GM12874 (cell line): ENCODE measurements around the gene HORMAD2.

Experiments
- TF ChIP-seq, protein P1 (sequence below): IDR thresholded peaks from 2 replicates; pipeline ENCODE4 v1.5.1; 2011; ENCODE audit warnings: low read depth, mild to moderate bottlenecking, control low read depth, low read length, moderate library complexity; ENCODE audit not compliant: insufficient read depth

HORMAD2 gene

DNA sequence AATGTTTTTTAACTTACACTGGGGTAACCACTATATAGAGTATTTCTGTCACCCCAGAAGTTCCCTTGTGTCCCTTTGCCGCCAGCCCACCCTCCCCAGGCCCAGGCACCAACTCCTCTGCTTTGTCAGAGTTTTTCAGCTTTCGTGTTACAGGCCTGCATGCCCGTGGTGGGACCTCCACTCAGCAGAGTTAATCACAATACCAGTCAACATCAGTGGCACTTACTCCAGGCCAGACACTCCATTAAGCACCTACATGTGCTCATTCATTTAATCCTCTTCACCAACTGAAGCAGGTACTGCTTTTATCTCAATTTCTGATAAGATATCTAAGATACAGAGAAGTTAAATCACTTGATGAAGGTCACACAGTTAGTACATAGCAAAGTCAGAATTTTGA, 103.0 kb downstream of the HORMAD2 start:
- TF ChIP-seq, protein P1, sequence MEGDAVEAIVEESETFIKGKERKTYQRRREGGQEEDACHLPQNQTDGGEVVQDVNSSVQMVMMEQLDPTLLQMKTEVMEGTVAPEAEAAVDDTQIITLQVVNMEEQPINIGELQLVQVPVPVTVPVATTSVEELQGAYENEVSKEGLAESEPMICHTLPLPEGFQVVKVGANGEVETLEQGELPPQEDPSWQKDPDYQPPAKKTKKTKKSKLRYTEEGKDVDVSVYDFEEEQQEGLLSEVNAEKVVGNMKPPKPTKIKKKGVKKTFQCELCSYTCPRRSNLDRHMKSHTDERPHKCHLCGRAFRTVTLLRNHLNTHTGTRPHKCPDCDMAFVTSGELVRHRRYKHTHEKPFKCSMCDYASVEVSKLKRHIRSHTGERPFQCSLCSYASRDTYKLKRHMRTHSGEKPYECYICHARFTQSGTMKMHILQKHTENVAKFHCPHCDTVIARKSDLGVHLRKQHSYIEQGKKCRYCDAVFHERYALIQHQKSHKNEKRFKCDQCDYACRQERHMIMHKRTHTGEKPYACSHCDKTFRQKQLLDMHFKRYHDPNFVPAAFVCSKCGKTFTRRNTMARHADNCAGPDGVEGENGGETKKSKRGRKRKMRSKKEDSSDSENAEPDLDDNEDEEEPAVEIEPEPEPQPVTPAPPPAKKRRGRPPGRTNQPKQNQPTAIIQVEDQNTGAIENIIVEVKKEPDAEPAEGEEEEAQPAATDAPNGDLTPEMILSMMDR, result no peak

DNA sequence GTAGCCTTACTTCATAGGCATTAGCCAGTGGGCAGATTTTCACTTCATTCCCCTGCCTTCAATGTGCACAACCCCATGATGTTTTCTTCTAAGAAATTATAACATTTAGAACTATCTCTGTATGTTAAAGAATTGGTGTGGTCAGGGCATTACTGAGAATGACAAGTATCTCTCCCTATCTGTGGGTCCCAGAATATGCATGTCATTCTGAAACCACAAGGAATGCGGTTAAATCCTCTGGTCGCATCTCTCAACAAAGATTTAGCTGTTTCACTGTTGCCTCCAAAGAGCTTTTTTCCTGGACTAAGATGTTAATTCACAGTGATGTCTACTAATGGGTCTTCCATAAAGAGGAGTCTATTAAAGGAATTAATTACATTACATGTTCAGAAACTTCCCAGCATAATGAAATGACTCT, 103.6 kb downstream of the HORMAD2 start:
- TF ChIP-seq, protein P1, result no peak

DNA sequence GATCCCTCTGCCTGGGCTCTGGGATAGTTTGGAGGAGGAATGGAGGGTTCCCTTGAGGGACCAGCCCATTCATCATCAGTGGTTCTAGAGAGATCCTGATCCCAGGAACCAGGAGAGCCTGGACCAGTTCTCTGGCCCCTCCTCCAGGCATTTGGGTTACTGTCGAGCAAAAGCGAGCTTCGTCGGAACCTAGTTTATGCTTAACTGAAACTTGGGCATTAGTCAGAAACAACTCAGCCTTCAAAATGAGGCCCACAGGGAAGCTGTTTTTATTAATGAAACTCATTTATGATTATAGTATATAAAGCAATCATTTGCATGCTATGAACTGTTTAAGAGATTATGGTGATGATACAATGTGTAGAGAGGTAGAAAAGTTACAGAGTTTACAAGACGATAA, 104.9 kb downstream of the HORMAD2 start:
- TF ChIP-seq, protein P1, result no peak

DNA sequence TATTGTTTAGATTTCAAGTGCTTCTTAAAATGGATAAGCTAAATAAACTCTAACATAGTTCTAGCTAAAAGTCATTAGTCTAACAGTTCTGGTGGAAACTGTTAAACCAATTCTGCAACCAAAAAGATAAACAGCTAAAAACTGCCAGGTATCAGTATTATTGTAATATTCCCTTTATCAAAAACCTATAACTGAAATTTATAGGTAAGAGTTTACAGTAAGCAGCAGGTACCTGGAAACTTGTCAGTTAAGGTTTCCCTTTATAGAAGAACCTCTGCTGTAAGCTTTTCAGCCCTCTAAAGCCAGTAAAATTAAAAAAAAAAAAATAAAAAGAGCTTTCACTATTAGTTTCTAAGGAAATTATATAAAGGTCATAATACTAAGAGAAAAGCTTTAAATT, 105.3 kb downstream of the HORMAD2 start:
- TF ChIP-seq, protein P1, result no peak

DNA sequence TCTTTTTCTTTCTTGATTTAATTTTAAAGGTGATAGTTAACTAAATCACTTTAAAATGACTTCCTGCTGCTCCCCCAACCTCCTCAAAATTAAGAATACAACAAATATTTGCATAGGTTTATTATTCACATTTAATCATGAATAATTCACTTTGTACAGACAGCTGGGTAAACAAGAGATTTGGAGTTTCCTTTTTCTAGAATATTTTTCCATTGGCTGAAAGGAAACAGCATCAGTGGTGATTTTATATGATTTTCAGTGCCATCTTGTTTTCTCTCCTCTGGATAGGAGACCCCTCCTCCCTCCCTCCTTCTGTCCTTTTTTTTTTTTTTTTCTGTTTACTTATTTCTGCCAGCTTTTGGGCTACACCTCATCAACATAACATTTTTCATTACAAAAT, 105.8 kb downstream of the HORMAD2 start:
- TF ChIP-seq, protein P1, result no peak

DNA sequence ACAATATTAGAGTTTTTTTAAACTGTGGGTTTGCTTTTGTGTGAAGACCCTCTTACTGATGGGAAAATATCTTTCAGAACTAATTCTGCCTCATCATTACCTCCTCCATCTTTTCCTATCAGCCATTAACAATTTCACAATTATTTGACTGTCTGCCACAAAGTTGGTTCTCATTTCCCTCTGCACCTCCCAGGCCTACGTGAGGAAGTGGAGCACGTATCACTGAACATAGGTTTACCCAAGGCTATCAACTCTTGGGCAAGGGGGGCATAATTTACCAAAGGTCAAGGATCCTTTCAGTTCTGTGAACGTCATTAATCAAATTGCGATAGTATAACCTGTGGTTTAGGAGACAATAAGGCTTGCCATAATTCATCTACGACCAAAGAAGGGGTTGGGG, 106.2 kb downstream of the HORMAD2 start:
- TF ChIP-seq, protein P1, result no peak

DNA sequence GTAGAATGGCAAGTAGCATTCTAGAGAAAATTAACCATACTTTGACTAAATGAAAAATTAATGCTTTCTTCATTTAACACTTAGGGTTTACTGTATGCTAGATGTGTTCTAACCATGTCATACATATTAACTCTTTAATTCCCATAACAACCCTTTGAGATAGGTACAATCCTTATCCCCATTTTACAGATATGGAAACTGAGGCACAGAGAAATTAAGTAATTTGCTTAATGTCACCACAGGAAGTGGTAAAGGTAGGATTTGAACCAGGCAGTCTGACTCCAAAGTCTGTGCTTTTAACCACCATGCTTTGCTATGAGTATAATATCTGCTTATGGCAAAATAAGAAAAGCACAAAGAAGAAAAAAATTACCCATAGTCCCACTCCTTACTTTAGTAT, 106.8 kb downstream of the HORMAD2 start:
- TF ChIP-seq, protein P1, result no peak
